ENCODE results near the gene ZNF621.

Gene ZNF621

DNA sequence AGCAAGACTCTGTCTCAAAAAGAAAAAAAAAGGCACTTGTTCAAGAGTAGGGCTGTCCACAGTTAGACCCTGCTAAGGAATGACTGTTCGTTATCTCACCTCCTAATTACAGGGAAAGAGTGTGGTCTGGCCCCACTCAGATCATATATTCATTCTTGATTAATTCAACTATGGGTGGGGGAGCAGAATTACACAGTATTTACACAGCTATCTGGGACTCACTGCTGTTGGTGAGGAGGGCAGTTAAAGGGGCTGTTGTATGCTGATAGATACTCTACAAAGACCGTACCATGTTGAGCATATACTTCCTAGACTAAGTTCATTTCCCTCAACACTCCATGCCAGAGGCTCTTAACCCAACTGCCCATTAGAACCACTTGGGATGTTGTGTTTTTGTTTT is 22.7 kb upstream of the ZNF621 start:
- DNase-seq (ENCODE audit: insufficient read length, low spot score) (no peak), FAIRE-seq (no peak)
- no peak for TF ChIP-seq POU2F2 (IDR thresholded peaks at IDR 0.05; ENCODE audit: low read depth, low read length)

DNA sequence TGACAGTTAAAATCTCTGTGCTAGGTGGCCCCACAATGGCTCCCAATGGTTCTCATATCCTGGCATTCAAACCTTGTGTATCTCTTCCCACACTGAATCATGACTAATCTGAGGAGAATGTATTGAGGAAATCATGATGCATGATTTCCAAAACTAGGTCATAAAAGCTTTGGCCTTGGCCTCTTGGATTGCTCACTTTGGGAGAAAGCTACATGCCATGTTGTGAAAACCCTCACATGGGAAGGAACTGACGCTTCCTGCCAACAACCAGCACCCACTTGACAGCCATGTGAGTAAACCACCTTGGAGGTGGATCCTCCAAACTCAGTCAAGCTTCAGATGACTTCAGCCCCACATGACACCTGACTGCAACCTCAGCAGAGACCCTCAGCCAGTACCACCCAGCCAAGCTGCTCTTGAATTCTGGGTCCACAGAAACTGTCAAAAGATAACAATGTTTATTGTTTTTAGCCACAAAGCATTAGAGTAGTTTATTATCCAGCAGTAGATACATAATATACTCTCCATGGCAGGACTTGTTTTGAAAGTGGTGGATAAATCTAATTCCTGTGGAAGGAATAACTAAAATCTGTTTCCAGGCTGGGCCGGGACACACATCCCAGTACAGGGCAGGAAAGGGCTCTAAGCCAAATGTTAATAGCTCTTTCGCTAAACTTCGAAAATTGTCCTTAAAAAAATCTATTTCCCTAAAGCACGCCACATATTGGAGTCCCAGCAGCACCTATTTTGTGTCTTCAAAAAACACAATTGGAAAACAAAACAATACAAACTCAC is 19.9 kb upstream of the ZNF621 start:
- TF ChIP-seq POLR2AphosphoS5 (IDR thresholded peaks at IDR 0.05; ENCODE audit: low read depth, low read length) (no peak), PAX5 (IDR thresholded peaks at IDR 0.05; ENCODE audit: insufficient read depth, low read length, severe bottlenecking) (no peak), POU2F2 (IDR thresholded peaks at IDR 0.05; ENCODE audit: low read depth, low read length) (no peak)
- DNase-seq (ENCODE audit: insufficient read length, low spot score) (no peak), FAIRE-seq (peak; percentile 28)

DNA sequence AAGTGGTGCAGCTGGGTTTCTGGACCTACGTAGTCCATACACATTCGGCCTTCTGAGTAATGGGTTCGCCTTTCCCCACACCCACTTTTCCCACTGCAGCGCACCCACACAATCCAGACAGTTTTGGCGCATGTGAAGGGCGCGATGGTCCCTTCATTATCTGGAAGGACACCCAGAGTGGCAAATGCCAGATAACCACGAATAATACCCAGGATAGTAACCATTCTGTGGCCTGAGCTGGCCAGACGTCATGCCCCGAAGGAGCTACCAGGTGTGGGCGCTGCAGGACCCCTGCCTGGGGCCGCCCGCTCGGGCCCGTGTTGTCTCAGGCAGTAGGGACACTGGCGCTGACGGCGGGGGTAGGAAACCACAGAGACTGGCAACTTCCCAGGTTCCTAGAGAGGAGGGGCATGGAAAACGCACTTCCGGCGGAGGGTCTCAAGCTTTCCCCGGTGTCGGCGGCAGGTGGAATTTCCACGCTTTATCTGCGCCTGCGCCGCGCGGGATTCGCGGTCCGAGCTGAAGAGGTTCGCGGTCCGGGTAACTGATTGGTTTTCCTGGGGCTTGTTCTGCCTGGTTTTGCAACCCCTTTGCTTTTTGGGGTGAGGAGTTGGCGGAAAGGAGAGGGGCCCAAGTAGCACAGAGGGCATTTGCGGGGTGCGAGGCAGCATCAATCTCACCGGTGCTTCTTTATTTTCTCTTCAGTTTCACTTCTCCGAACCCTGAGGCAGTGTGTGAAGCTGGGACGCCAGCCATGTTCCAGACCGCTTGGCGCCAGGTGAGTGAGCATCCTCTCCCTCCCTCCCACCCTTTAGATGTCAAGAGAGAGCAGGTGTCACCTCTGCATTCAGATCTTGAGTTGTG is 18.9 kb upstream of the ZNF621 start, which contains the start of gene ZNF620:
TSS of gene ZNF620 (plus strand) at position 441 of the 864 bp plus-strand sequence. CDS start at position 755, 314 bp downstream.
- DNase-seq (ENCODE audit: insufficient read length, low spot score) (peak; percentile 32), FAIRE-seq (peak; percentile 84)
- no peak for TF ChIP-seq POU2F2 (IDR thresholded peaks at IDR 0.05; ENCODE audit: low read depth, low read length)
- TF ChIP-seq PAX5 (IDR thresholded peaks at IDR 0.05; ENCODE audit: insufficient read depth, low read length, severe bottlenecking), result no peak
- TF ChIP-seq POLR2A (IDR thresholded peaks at IDR 0.05; ENCODE audit: low read depth, low read length), result no peak
- TF ChIP-seq SPI1 (IDR thresholded peaks at IDR 0.05; ENCODE audit: low read depth, low read length), result peak; percentile 34; the same call in 1 of the 2 replicates
- no peak for TF ChIP-seq POLR2AphosphoS5 (IDR thresholded peaks at IDR 0.05; ENCODE audit: low read depth, low read length)

DNA sequence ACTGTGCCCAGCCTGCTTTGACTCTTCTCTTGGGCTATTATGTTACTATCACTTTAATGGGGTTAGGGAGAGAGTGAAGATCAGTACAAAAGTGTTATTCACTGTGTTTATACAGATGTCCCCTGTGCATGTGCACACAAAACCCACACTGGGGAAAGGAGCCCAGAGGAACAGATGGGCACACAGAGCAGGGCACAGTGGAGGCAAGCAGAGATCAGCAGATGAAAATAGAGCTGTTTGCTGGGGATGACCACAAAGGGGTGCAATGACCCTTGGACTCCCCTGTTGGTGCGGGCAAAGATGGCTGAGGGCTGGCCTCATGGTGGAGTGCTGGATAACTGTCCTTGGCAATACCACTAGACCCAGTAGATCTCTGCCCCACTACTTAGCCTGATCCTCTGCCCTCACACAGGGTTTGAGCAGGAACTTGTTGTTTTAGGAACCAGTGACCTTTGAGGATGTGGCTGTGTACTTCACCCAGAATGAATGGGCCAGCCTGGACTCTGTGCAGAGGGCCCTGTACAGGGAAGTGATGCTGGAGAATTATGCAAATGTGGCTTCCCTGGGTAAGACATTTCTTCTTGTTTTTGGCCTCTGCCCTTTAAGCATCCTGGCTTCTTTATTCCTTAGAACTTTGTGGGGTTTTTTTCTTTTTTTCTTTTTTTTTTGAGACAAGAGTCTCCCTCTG is 13.6 kb upstream of the ZNF621 start:
- FAIRE-seq (no peak), DNase-seq (ENCODE audit: insufficient read length, low spot score) (no peak)
- TF ChIP-seq POLR2AphosphoS5 (IDR thresholded peaks at IDR 0.05; ENCODE audit: low read depth, low read length) (no peak), TAF1 (IDR thresholded peaks at IDR 0.05; ENCODE audit: low read depth, low read length) (no peak), POU2F2 (IDR thresholded peaks at IDR 0.05; ENCODE audit: low read depth, low read length) (no peak), POLR2A (IDR thresholded peaks at IDR 0.05; ENCODE audit: low read depth, low read length) (no peak)

DNA sequence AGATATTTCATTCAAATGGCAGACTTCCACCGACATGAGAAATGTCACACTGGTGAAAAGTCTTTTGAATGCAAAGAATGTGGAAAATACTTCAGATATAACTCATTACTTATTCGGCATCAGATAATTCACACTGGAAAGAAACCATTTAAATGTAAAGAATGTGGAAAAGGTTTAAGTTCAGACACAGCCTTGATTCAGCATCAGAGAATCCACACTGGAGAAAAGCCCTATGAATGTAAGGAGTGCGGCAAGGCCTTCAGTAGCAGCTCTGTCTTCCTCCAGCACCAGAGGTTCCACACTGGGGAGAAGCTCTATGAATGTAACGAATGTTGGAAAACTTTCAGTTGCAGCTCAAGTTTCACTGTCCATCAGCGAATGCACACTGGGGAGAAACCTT is 8.6 kb upstream of the ZNF621 start:
- DNase-seq (ENCODE audit: insufficient read length, low spot score), result no peak
- no peak for FAIRE-seq
- TF ChIP-seq POLR2A (IDR thresholded peaks at IDR 0.05; ENCODE audit: low read depth, low read length) (no peak), SPI1 (IDR thresholded peaks at IDR 0.05; ENCODE audit: low read depth, low read length) (no peak), TAF1 (IDR thresholded peaks at IDR 0.05; ENCODE audit: low read depth, low read length) (no peak), POLR2AphosphoS5 (IDR thresholded peaks at IDR 0.05; ENCODE audit: low read depth, low read length) (no peak), PAX5 (IDR thresholded peaks at IDR 0.05; ENCODE audit: insufficient read depth, low read length, severe bottlenecking) (no peak), POU2F2 (IDR thresholded peaks at IDR 0.05; ENCODE audit: low read depth, low read length) (no peak)

DNA sequence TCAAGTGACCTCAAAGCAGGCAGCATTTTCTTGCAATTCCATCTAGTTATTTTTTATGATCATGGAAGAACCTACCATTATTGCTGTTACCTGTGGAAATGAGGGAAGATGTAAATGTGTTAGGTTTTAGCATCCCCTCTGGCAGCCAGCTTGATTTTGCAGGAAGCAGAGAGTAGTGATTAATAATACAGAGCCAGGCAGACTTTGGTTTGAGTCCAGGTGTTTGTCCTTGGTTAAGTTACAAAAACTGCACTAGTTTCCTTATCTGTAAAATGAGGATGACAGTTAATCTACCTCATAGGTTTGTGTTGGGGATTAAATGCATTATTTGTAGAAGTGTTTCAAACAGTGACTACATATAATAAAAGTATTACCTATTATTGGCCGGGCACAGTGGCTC is 6.7 kb upstream of the ZNF621 start:
- DNase-seq (ENCODE audit: insufficient read length, low spot score), result no peak
- FAIRE-seq, result no peak
- TF ChIP-seq POU2F2 (IDR thresholded peaks at IDR 0.05; ENCODE audit: low read depth, low read length) (no peak), TAF1 (IDR thresholded peaks at IDR 0.05; ENCODE audit: low read depth, low read length) (no peak), PAX5 (IDR thresholded peaks at IDR 0.05; ENCODE audit: insufficient read depth, low read length, severe bottlenecking) (no peak), POLR2A (IDR thresholded peaks at IDR 0.05; ENCODE audit: low read depth, low read length) (no peak)

DNA sequence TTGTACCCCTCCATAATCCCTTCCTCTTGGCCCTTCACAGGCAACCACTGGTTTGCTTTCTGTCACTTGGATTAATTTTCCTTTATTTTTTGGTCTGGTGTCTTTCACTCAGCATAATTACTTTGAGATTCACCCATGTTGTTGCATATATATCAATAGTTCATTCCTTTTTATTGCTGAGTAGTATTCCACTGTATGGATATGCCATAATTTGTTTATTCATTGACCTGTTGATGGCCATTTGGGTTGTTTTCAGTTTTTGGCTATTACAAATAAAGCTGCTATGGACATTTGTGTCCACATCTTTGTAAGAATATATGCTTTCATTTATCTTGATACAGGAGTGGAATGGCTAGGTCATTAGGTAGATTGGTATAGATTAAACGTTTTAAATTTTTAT is 5.9 kb upstream of the ZNF621 start:
- TF ChIP-seq POLR2A (IDR thresholded peaks at IDR 0.05; ENCODE audit: low read depth, low read length) (no peak), PAX5 (IDR thresholded peaks at IDR 0.05; ENCODE audit: insufficient read depth, low read length, severe bottlenecking) (no peak), SPI1 (IDR thresholded peaks at IDR 0.05; ENCODE audit: low read depth, low read length) (no peak), TAF1 (IDR thresholded peaks at IDR 0.05; ENCODE audit: low read depth, low read length) (no peak), POLR2AphosphoS5 (IDR thresholded peaks at IDR 0.05; ENCODE audit: low read depth, low read length) (no peak), POU2F2 (IDR thresholded peaks at IDR 0.05; ENCODE audit: low read depth, low read length) (no peak)
- DNase-seq (ENCODE audit: insufficient read length, low spot score) (no peak), FAIRE-seq (no peak)

DNA sequence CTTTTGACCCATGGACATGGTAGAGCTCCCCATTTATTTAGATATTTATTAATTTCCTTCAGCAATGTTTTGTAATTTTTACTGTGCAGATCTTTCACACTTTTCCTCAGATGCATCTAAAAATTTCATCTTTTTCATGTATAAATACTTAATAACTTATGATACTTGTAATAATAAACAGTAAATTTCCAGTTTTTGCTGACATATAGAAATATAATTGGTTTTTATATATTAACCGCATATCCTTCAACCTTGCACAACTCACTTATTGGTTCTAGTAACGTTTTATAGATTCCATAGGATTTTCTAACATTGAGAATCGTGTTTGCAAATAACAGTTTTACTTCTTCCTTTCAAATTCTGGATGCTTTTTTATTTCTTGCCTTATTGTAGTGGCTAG is 3.5 kb upstream of the ZNF621 start:
- FAIRE-seq (no peak), DNase-seq (ENCODE audit: insufficient read length, low spot score) (no peak)
- TF ChIP-seq TAF1 (IDR thresholded peaks at IDR 0.05; ENCODE audit: low read depth, low read length) (no peak), POLR2AphosphoS5 (IDR thresholded peaks at IDR 0.05; ENCODE audit: low read depth, low read length) (no peak), SPI1 (IDR thresholded peaks at IDR 0.05; ENCODE audit: low read depth, low read length) (no peak), POU2F2 (IDR thresholded peaks at IDR 0.05; ENCODE audit: low read depth, low read length) (no peak), POLR2A (IDR thresholded peaks at IDR 0.05; ENCODE audit: low read depth, low read length) (no peak), PAX5 (IDR thresholded peaks at IDR 0.05; ENCODE audit: insufficient read depth, low read length, severe bottlenecking) (no peak)

DNA sequence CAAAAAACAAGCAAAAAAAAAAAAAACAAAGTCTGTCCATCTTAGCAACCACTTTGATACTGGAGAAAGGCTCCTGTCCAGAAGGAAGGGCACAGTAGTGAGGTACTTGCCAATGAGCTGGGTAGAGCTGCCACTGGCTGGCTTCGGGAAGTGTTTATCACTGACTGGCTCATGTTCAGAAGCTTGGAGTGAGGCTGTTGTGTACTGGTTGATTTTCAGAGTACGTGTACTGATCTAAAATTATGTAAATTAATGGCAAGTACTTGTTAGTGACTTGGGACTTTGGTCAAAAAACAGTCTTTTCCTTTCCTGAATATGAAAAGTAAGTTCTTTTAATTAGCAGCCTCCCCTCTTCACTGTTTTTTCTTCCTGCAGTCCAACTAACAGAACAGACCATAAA is 979 bp upstream of the ZNF621 start:
- TF ChIP-seq POLR2AphosphoS5 (IDR thresholded peaks at IDR 0.05; ENCODE audit: low read depth, low read length) (no peak), SPI1 (IDR thresholded peaks at IDR 0.05; ENCODE audit: low read depth, low read length) (no peak), POLR2A (IDR thresholded peaks at IDR 0.05; ENCODE audit: low read depth, low read length) (no peak)
- FAIRE-seq, result no peak

DNA sequence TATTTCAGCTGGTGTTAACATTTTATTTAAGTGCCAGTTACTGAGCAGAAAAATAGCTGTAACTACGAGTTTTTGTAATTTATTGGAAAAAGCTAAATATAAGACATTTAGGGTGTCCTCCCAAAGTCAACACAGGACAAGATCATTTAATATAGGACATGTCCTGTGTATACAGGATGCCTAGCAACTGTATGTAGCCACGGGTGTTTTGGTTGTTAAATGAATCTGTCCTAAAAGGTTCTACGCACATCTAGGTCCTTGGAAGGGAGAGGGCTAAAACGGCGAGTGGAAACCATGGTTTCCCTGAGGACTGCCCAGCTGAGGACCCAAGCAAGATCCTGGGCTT is 565 bp upstream of the ZNF621 start:
- no peak for TF ChIP-seq PAX5 (IDR thresholded peaks at IDR 0.05; ENCODE audit: insufficient read depth, low read length, severe bottlenecking)
- TF ChIP-seq POLR2AphosphoS5 (IDR thresholded peaks at IDR 0.05; ENCODE audit: low read depth, low read length), result no peak
- no peak for TF ChIP-seq POU2F2 (IDR thresholded peaks at IDR 0.05; ENCODE audit: low read depth, low read length)
- TF ChIP-seq POLR2A (IDR thresholded peaks at IDR 0.05; ENCODE audit: low read depth, low read length), result no peak
- TF ChIP-seq SPI1 (IDR thresholded peaks at IDR 0.05; ENCODE audit: low read depth, low read length), result no peak
- no peak for TF ChIP-seq TAF1 (IDR thresholded peaks at IDR 0.05; ENCODE audit: low read depth, low read length)
- DNase-seq (ENCODE audit: insufficient read length, low spot score) (no peak), FAIRE-seq (no peak)

More for the DNA sequence above, 979 bp upstream of the ZNF621 start:
- DNase-seq (ENCODE audit: insufficient read length, low spot score), result no peak

Data from GM12891 (cell line).